Fibroblast of skin of left quadriceps (primary cell): ENCODE results near the gene SMG6.

ENCODE experiments used
- DNase-seq, 2 experiments: peaks; one replicate each; pipeline ENCODE4 v3.0.0-alpha.2; 2013; ENCODE audit warnings: low read depth in 2 of 2

SMG6 gene

DNA sequence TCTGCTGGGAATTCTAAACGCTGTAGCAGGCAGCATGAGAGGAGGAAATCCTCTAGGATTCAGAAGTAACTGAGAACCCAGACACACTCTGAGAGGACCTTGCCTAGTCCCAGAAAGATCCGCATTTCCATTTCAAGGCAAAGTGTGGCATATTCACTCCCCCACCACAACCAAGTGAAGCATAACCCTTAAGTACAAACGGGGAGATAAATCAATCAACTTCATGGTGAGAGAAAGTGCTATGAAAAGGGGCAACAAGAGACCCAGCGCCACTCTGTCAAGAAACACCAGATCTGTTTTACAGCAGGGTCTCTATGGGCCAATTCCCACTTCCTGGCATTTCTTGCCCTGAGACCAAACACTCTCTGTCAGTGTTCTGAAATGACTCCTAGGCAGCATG lies 68.3 kb downstream of the SMG6 start:
- no peak for DNase-seq

DNA sequence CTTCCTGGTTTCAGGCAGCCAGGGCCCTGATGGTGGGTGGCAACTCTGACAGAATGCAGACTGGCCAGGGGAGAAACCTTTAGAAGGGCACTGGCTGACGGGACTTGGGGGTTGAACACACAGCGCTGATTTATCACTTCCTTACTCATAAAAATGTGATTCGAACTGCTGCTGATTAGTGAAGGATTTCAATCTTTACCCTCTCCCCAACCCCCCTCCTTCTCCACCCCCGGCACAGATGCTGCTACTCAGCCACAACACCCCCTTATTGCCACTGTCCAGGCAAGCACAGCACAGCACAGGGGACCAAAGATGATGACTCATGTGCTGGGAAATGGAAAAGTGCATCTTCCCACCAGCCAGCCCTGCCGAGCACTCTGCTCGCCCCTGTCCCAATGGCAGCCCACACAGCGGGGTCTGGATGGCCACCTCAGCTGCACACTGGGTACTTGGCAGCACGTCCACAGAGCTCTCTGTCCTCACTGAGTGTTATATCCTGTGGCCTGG lies 70.1 kb downstream of the SMG6 start:
- DNase-seq = no peak

DNA sequence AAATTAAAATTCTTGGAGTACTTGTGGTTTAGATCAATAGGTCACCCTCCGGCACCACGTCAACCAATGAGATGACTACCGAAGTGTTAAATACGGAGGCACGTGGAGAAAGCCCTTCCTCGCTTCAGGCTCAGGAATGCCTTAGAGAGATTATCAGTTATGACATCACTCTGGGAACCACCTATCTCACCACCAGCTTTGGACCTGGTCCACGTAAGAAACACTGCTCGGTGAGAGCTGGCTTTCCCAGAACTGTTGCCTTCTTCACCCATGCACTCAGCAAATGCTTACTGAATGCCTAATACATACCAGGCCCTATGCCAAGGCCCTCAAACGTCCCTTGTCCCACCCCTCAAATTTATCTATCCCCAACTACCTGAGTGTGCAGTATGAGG lies 71.3 kb downstream of the SMG6 start:
- DNase-seq = peak; percentile 89 to 91

DNA sequence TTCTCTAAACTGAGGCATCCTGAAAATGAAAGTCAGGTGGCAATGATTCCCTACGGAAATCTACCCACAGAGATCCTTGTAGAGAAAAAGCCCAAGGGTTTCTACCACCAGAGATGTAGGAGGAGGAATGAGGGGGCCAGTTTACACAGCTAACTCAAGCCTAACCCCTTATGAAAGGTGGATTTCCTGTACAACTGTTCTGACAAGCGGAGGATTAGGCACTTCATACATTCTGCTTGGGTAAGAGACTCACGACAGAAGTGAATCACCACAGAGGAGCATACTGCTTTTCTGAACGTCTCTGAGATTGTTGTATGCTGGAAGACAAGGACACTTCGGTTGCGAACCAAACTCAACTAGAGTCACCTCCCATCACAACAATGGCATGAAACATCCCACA lies 72.7 kb downstream of the SMG6 start:
- no peak for DNase-seq

DNA sequence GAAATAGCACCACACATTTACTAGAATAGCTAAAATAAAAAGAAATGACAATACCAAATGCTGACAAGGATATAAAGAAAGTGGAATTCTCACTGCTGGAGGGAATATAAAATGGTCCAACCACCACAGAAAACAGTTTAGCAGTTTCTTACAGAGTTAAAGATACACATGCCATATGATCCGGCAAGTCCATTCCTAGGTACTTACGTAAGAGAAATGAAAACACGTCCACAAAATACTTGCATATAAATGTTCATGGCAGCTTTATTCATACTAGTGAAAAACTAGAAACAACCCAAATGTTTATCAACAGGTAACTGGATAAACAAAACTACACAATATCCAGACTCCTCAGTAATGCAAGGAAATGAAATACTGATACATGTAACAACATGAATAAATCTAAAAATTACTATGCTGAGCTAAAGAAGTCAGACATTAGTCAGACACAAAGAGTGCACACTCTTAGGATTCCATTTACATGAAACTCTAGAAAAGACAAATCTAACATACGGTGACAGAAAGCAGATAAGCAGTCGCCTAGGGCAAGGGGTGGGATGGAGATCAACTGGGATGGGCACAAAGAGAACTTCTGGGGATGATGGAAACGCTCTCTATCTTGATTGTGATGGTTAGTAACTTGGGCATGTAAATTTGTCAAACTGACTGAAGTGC lies 76.4 kb downstream of the SMG6 start:
- no peak for DNase-seq

DNA sequence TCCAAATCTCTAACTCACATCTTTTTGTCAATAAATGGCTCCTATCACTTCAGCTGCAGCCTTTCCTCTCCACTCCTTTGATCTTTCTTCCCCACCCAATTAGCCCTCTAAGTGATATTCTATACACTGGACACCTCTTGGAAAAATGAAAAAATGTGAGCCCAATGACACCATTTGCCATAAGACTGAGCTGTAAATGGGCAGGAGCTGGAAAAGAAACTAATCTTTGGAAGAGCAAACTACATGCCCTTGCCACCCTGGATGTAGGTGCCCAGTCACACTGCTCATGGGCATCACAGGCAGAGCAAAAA lies 80.0 kb downstream of the SMG6 start:
- no peak for DNase-seq

DNA sequence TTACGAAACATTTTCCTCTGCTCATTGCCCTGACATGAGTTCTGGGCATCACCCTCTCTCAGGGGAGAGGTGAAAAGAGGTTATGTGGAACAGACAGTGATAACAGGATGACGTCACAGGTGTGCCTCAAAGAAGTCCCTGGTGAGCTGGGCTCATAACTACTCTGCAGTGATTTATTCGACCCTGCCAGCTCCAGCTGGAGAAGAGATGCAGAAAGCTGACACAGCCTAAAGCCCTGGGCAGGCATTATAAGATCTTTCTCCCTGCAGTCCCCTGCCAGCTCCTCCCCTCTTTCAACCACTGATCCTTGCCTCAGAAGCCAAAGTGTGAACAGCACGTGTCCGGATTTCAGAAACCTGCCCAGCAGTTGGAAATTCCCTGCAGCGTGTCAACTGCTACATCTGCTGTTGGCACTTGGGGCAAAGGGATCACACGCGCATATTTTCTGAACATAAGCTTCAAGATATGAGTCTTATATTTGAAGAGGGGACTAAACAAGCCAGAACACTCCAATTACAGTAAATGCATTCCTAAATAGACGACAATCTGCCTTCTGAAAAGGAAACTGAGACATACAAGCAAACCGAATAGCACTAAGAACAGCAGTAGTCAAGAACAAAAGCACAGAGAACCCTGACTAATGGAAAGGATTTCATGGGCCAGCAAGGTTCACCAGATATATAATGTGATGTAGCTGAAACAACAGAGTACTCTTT lies 80.5 kb downstream of the SMG6 start:
- DNase-seq = no peak

DNA sequence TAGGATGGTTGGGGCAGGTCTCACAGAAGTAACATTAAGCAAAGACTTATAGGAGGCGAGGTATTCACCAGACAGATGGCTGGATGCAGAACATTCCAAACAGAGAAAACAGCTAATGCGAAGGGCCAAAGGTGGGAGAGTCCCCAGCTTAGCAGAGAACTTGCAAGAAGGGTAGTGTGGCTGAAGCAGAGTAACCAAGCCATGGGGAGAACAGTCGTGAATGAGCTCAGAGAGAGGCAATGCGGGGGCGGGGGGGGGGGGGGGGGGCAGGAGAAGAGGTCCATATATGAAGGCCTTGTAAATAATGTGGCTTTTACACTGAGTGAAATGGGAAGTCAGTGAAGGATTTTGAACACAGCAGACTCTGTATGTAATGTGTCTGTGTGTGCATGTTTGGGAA lies 81.3 kb downstream of the SMG6 start:
- no peak for DNase-seq

DNA sequence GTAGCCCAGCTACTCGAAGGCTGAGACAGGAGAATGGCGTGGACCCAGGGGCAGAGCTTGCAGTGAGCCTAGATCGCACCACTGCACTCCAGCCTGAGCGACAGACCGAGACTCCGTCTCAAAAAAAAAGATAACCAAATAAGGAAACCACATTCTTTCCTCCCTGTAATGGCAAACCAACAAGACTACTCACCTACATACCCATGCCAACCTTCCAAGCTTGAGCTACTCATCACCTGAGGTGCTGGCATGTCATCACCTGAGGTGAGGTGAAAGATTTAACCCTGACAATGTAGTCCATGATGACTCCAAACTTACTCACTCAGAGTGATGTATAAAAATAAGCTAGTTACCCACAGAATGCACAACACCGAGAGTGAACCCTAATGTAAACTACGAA lies 85.2 kb downstream of the SMG6 start:
- DNase-seq = no peak

DNA sequence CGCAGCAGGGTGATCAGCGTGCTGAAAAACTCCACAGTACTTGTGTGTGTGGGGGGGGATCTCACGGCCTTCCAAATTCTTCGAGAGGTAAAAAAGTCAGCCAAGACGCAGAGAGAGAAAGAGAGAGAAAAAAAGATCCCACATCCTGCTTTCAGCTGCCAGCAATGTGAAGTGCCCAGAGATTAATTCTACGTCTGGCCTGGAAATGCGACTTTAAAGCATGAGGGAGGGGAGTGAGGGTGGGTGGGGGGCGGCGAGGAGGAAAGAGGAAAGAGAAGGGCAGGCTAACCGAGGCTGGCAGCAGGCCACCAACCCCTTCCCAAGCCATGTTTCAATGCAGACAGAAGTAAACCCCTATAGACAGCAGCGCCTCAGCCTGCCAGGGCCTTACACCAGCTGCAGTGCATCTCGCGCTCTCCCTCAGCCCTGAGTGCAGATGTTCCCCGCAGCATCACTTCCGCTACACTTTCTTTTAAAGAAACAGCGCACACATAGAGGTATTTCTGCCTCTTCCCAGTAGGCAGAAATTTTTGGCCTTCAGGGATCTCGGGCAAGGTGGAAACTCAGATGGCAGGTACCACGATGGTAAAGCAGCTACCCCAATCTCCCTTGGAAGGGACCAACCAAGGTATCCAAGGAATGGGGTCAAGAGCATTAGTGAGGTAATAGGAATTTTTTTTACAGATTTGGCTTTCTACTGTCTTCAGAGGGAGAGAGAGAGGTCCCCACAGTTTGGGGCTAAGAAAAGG lies 87.8 kb downstream of the SMG6 start:
- peak; percentile 97 to 98 for DNase-seq

DNA sequence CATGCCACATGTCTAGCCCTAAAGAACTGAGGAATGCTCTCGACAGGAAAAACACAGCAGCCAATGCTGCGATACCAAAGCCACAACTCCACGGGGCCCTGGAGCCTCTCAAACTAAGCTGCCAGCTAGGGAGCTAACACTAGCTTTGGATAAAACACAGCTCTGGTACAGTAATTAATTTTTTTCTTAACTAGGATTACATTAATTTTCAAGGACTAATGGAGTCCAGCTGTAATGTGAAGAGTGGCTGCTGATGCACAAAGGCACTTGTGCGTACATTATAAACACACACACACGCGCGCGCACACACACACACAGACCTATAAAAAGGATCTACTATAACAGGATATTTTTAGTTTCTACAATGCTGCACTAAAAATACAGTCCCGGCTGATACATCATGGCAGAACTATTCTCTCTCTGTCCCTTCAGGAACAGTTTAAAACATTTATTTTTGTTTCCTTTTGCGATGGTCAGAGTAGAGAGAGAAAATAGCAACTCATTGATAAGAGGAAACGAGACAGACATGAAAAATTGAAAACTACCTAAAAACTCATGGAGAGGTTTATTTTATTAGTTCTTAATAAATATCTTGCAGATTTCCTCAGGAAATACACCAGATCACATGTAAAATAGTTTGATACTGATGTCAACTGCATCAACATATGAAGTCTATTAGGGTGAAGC lies 88.5 kb downstream of the SMG6 start:
- DNase-seq = peak in 1 of 2 experiments; percentile 69

DNA sequence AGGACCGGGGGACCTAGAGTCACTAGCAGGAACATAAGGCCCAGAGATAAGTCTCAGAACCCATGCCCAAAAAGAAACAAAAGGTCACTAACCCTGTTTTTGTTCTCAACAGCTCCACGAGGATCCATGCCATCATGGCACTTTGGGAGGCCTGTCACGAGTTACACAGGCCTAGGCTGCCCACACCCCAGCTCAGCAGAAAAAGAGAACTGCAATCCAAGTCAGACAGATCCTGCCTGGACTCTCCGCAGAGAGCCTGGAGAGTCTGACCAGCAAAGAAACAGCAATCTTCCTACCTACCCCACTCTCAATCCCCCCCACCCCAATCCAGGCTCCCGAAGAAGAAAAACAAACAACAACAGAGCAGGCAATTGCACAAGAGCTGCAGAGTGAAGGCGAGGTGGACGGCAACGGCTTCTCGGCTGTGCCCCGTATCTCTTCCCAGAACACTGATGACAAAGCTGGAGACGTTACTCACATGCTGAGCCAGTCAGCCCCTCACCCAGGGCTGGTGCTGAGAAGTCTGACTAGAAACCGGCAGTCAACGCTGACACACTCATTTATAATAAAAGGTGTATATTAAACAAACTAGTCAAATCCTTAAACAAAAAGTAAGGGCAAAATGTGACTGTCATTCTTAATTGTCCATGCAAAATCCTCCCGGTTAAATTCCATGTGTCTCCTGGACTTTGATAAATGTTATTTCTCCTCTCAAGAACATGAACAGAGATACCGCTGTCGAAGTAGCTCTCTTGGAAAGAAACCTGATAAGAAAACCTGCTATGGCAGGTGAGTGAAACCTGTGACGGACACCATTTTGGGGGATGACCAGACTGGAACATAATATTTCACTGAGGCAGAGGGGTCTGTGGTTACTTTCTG lies 89.3 kb downstream of the SMG6 start:
- DNase-seq = peak; percentile 66 to 69

DNA sequence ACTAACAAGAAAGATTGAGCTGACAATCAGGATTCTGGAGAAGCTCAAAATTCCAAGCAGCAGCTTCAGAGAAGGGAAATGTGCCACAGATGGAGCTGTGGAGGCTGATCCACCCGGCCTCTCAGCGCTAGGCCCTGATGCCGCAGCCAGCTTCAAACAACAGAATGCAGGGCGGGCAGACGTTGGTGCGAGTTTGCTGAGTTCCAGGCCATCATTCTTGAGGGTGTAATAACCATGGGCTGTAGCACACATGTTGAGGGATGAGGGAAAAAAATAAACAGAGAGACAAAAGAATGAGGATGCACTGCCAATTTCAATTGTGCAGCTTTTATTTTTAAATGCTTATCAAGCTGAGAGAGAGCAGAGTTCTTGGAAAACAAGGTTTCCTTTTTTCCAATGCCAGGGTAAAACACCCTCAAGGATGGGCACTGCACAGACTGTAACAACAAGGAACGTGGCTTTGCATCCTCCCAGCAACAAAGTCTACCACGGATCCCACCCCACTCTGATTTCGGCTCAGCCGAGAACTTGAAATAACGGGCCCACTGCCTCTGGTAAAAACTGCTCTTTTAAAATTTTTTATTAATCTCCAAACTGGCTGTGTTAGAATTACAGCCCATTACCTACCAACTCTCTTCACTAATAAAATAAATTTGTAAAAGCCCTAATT lies 90.2 kb downstream of the SMG6 start:
- DNase-seq = peak in 1 of 2 experiments; percentile 51

DNA sequence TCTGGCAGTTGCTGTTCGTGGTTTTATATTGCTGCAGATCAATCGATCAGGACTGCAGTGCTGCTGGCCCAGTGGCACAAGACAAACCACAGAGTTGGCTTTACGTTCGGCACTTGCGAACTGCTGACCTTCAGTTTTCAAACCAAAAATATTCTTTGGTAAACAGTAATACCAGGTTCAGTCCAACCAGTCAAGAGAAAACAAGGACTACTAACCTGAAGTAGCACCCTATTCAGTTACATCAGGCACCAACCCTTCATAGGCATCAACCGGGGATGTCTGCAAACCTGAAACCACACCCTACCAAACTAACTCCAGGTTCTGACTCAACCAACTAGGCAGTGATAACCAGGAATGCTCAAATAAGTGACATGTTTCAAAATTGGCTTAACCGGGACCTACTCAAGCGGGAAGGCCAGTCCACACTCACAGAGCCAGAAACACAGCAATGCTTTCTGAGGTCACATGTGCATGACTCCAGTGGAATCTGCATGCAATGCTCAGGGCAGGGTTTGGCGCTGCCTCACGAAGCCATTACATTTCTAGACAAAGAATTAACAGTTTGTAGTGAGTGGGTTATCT lies 91.1 kb downstream of the SMG6 start:
- no peak for DNase-seq

DNA sequence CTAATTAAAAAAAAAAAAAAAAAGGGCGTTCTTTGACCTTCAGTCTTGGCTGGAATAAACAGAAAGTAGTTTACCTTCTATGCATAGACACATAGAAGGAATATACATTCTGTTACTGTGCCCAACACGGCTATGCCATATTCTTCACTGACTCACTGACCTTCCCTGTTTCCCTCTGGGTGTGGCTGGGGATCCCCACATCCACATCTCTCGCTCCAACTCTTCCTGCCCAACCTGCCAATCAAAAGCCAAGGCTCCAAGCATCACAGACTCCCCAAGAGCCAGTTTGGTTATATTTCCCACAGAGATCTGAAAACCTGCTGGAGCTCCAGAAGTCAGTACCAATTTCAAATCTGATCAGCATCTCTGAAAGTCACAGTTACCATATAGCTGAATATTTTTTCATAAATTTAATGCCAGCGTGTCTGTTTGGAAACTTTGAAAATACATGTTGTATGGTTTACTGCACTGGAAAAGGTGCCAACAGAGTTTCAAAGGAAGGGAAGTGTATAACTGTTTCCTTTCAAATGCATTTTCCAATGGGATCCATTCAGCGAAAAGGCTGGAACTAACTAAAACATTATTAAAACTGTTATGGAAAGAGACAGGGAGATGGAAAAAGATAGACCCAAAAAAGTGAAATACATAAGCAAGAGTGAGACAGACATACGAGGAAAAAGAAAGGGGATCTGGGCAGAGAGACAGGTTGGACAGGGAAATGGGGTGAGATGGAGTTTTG lies 91.8 kb downstream of the SMG6 start:
- no peak for DNase-seq

DNA sequence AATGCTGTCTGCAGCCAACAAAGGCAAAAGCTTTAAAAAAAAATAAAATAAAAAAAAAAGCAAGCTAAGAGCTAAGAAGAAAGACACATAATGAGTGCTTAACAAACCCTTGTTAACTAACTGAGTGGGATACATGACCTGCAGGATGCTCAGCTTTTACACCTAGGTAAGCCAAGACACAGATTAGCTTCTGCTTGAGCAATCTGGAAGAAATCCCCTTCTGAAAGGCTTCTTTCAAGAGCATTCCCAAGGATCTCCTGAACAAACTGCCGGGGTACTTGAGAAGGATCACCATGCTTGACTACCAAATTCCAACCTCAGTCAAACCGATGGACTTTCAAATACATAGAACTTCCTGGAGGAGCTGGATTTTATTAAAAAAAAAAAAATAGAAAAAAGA lies 92.9 kb downstream of the SMG6 start:
- DNase-seq = no peak

DNA sequence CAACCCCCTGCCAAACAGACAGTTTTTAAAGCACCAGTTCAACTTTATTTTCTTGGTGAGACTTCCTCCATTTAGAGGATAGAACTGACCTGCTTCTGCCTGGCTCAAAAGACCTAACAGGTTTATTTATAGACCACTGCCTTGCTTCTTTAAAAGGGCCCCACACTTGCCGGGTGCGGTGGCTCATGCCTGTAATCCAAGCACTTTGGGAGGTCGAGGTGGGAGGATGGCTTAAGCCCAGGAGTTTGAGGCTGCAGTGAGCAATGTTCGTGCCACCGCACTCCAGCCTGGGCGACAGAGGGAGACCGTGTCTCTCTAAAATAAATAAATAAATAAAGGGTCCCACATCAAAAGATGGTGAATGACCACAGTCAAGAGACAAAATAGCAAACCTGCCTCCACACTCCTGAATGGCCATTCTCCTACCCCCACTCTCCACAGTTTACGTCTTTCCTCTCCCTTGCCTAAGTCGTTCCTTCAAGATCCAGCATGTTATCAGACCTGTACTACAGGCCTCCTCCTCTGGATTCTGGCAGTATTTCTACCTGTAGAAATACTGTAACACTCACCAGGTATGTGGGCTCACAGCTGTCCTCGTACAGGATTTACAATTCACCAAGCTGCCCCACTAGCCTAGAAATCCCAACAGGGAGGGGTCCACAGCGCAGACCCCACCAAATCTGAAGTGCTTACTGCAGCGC lies 95.6 kb downstream of the SMG6 start:
- no peak for DNase-seq

DNA sequence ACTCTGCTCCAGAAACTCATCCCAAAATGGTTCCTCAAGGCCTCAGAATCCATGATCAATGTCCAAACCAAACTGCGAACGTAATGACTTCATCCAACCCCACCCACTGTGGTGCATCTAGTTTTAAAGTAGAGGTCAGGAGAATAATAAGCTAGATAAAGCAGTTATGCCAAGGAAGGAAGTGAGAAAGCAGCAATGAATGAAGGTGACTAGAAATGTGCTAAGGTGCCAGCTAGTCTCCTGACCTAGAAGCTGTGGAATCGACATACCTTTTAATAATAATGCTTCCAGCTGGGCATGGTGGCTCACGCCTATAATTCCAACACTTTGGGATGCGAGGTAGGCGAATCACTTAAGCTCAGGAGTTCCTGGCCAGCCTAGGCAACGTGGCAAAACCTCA lies 99.2 kb downstream of the SMG6 start:
- DNase-seq = no peak

DNA sequence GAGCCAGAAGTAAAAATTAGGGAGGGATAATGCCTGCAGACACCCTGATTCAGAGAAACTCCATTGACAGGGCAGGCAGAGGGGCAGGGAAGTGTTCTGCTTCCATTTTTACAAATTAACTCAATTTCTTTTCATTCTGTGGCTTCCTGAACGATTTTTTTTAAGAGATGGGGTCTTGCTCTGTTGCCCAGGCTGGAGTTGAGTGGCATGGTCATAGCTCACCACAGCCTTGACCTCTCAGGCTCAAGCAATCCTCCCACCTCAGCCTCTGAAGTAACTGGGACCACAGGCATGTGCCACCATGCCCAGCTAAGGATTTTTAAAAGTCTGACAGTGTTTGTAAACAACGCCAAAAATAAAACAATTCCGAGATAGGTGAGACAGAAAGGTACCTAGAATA lies 99.8 kb downstream of the SMG6 start:
- DNase-seq = no peak
